CD4-positive, alpha-beta T cell treated with Interleukin-4 for 4 hours (primary cell): ENCODE measurements around the gene SH3RF3.

Experiments used
- DNase-seq: peaks from one replicate; pipeline ENCODE4 v3.0.0-alpha.2; 2020

SH3RF3 gene

GRCh38 chr2:109447251-109447661 lies 318.3 kb downstream of the SH3RF3 start:
- DNase-seq, result no peak

- no peak for DNase-seq
These were observed 318.8 kb downstream of the SH3RF3 start for GRCh38 chr2:109447776-109448175.

- DNase-seq, result no peak
These were observed 319.2 kb downstream of the SH3RF3 start for GRCh38 chr2:109448207-109448606.

GRCh38 chr2:109448946-109449788 lies 320.2 kb downstream of the SH3RF3 start:
- DNase-seq, result no peak

- DNase-seq, result no peak
These were observed 321.7 kb downstream of the SH3RF3 start for GRCh38 chr2:109450574-109451273.

GRCh38 chr2:109451671-109452070 lies 322.7 kb downstream of the SH3RF3 start:
- DNase-seq, result no peak

- DNase-seq, result no peak
These were observed 323.6 kb downstream of the SH3RF3 start for GRCh38 chr2:109452318-109453305.

GRCh38 chr2:109453371-109453995 lies 324.5 kb downstream of the SH3RF3 start:
- DNase-seq, result no peak

- no peak for DNase-seq
These were observed 325.3 kb downstream of the SH3RF3 start for GRCh38 chr2:109454304-109454703.

- DNase-seq, result no peak
These were observed 325.9 kb downstream of the SH3RF3 start for GRCh38 chr2:109454765-109455394.

- no peak for DNase-seq
These were observed 327.0 kb downstream of the SH3RF3 start for GRCh38 chr2:109455731-109456691.

GRCh38 chr2:109456776-109457175 lies 327.8 kb downstream of the SH3RF3 start:
- no peak for DNase-seq

GRCh38 chr2:109457366-109457765 lies 328.4 kb downstream of the SH3RF3 start:
- no peak for DNase-seq

- DNase-seq, result no peak
These were observed 328.8 kb downstream of the SH3RF3 start for GRCh38 chr2:109457794-109458193.

- no peak for DNase-seq
These were observed 329.5 kb downstream of the SH3RF3 start for GRCh38 chr2:109458512-109458911.

GRCh38 chr2:109459485-109459884 lies 330.5 kb downstream of the SH3RF3 start:
- DNase-seq, result no peak

- DNase-seq, result no peak
These were observed 331.7 kb downstream of the SH3RF3 start for GRCh38 chr2:109460553-109461324.

- no peak for DNase-seq
These were observed 334.2 kb downstream of the SH3RF3 start for GRCh38 chr2:109463236-109463635.

- no peak for DNase-seq
These were observed 334.9 kb downstream of the SH3RF3 start for GRCh38 chr2:109463891-109464290.
